PFSK-1 (cell line): ENCODE measurements around the gene MAS1.

Experiments
- FOXP2 ChIP-seq: optimal IDR thresholded peaks from 2 replicates; pipeline ENCODE3; 2011; ENCODE audit warnings: borderline replicate concordance, control low read depth, inconsistent platforms; ENCODE audit not compliant: insufficient read depth; ENCODE audit errors: extremely low read length, extremely low read depth
- POLR2AphosphoS5 ChIP-seq: IDR thresholded peaks from 2 replicates; pipeline ENCODE4 v1.6.1; 2012; ENCODE audit warnings: low read depth, mild to moderate bottlenecking, control low read depth, low read length, moderate library complexity
- REST ChIP-seq, 2 experiments: IDR thresholded peaks; 2 replicates each; pipeline versions ENCODE4 v1.6.1 to v1.8.0; 2011 to 2012; ENCODE audit warnings: low read depth in 2 of 2, low read length in 2 of 2, control low read depth in 1 of 2, inconsistent platforms in 1 of 2, mild to moderate bottlenecking in 1 of 2, moderate library complexity in 1 of 2; ENCODE audit not compliant: insufficient read depth in 1 of 2
- SIN3A ChIP-seq: IDR thresholded peaks from 2 replicates; pipeline ENCODE4 v1.6.1; 2012; ENCODE audit warnings: mild to moderate bottlenecking, low read length, moderate library complexity, borderline replicate concordance; ENCODE audit not compliant: insufficient read depth
- TAF1 ChIP-seq: IDR thresholded peaks from 2 replicates; pipeline ENCODE4 v1.6.1; 2012; ENCODE audit warnings: low read length, control low read depth, borderline replicate concordance; ENCODE audit not compliant: insufficient read depth

Gene MAS1

GRCh38 chr6:159897603-159898002, 6.8 kb downstream of the MAS1 start:
- TF ChIP-seq POLR2AphosphoS5 (no peak), TAF1 (no peak), REST (IDR thresholded peaks at IDR 0.05; ENCODE audit: insufficient read depth in 1 of 2, low read depth in 2 of 2, low read length in 2 of 2) (no peak), SIN3A (no peak), FOXP2 (no peak)

- TF ChIP-seq SIN3A (no peak), REST (IDR thresholded peaks at IDR 0.05; ENCODE audit: insufficient read depth in 1 of 2, low read depth in 2 of 2, low read length in 2 of 2) (no peak), FOXP2 (no peak), TAF1 (no peak), POLR2AphosphoS5 (no peak)
Observed at GRCh38 chr6:159898519-159898918, 7.7 kb downstream of the MAS1 start.

- TF ChIP-seq SIN3A, result no peak
- no peak for TF ChIP-seq TAF1
- no peak for TF ChIP-seq REST (IDR thresholded peaks at IDR 0.05; ENCODE audit: insufficient read depth in 1 of 2, low read depth in 2 of 2, low read length in 2 of 2)
- TF ChIP-seq FOXP2, result no peak
- no peak for TF ChIP-seq POLR2AphosphoS5
Observed at GRCh38 chr6:159899994-159900745, 9.4 kb downstream of the MAS1 start.

GRCh38 chr6:159902620-159903019, 11.8 kb downstream of the MAS1 start:
- TF ChIP-seq FOXP2, result no peak
- no peak for TF ChIP-seq POLR2AphosphoS5
- TF ChIP-seq REST (IDR thresholded peaks at IDR 0.05; ENCODE audit: insufficient read depth in 1 of 2, low read depth in 2 of 2, low read length in 2 of 2), result no peak
- TF ChIP-seq TAF1, result no peak
- no peak for TF ChIP-seq SIN3A

- TF ChIP-seq REST (IDR thresholded peaks at IDR 0.05; ENCODE audit: insufficient read depth in 1 of 2, low read depth in 2 of 2, low read length in 2 of 2), result no peak
- TF ChIP-seq POLR2AphosphoS5, result no peak
- TF ChIP-seq FOXP2, result no peak
- TF ChIP-seq TAF1, result no peak
- no peak for TF ChIP-seq SIN3A
Observed at GRCh38 chr6:159904497-159904911, 13.7 kb downstream of the MAS1 start.
